ENCODE data around the gene TUSC2. TPM values are rescaled to one million over a fixed set of nuclear protein-coding genes. Genes with fewer than 3 reads are reported as not detected.
"Not testable (repeated sequence)": the region's sequence is repeated elsewhere in the genome, so short reads cannot be mapped to it uniquely, and the experiment has no call there.

Gene TUSC2
- total RNA-seq, 1 experiment from 2014 or later = 34.0 TPM

GRCh38 chr3:50286322-50287227 is 41.4 kb downstream of the TUSC2 start:
- Histone ChIP-seq H3K9ac (ENCODE audit: low read length) (no peak overlapping the region), H3K9me2 (ENCODE audit: insufficient read depth) (no peaks in the 10 kb centered on the region), H3K4me2 (ENCODE audit: low read length) (no peak overlapping the region), H3K36me3 (ENCODE audit: control insufficient read depth in 1 of 2, insufficient read depth in 2 of 2, low read length in 2 of 2) (peaks cover 23 to 45% of the 10 kb centered on the region in 2 experiments), H3K27ac (ENCODE audit: low read depth, low read length) (no peak overlapping the region), H3K27me3 (ENCODE audit: insufficient read depth, low read length) (no peaks in the 10 kb centered on the region), H3K4me3 (replicated peaks in 1 of 2; ENCODE audit: low read depth in 1 of 2, low read length in 2 of 2) (no peak overlapping the region), H4K20me1 (ENCODE audit: insufficient read depth) (no peaks in the 10 kb centered on the region), H3K79me2 (ENCODE audit: insufficient read depth, low read length) (peaks cover 36% of the 10 kb centered on the region), H2AFZ (ENCODE audit: low read depth, low read length, poor library complexity, severe bottlenecking) (no peak overlapping the region), H3K9me3 (ENCODE audit: control insufficient read depth in 1 of 2, insufficient read depth in 1 of 2, low read depth in 1 of 2, low read length in 2 of 2) (no peaks in the 10 kb centered on the region), H3K4me1 (ENCODE audit: control insufficient read depth in 1 of 2, insufficient read depth in 2 of 2, low read length in 2 of 2) (peaks cover 6 to 7% of the 10 kb centered on the region in 2 experiments; a peak in 3 of 4 replicates)
- RAD21 ChIA-PET (ENCODE audit: low non-redundant PET in 1 of 2, low total read pairs in 2 of 2, uncharacterized antibody in 2 of 2, unreplicated experiment in 2 of 2) = no interaction called here
- no peak for TF ChIP-seq EZH2phosphoT487 (IDR thresholded peaks at IDR 0.05; ENCODE audit: borderline replicate concordance)
- TF ChIP-seq POLR2AphosphoS5 (IDR thresholded peaks at IDR 0.05; ENCODE audit: low read depth, low read length) = 0 out of 2 replicates have a peak, but pooled peaks have one; percentile 18
- POLR2A ChIA-PET = no interaction called here
- intact Hi-C loops (cut with micrococcal nuclease) = no loop called here
- BruUV-seq (replicated peaks) = no TSS peak
- CTCF ChIA-PET = no interaction called here
- no peak for ATAC-seq
- DNase-seq (ENCODE audit: low read depth, low spot score) = no peak

- H3K79me2 ChIP-seq (ENCODE audit: insufficient read depth, low read length) = peaks cover 11% of the 10 kb centered on the region; the same call in 1 of the 2 replicates
- intact Hi-C loops (cut with micrococcal nuclease); BruUV-seq (replicated peaks); H3K27me3 ChIP-seq (ENCODE audit: insufficient read depth, low read length); DNase-seq (ENCODE audit: low read depth, low spot score); H3K9me3 ChIP-seq (ENCODE audit: control insufficient read depth in 1 of 2, insufficient read depth in 1 of 2, low read depth in 1 of 2, low read length in 2 of 2); H3K4me1 ChIP-seq (ENCODE audit: control insufficient read depth in 1 of 2, insufficient read depth in 2 of 2, low read length in 2 of 2); H4K20me1 ChIP-seq (ENCODE audit: insufficient read depth); H2AFZ ChIP-seq (ENCODE audit: low read depth, low read length, poor library complexity, severe bottlenecking); RAD21 ChIA-PET (ENCODE audit: low non-redundant PET in 1 of 2, low total read pairs in 2 of 2, uncharacterized antibody in 2 of 2, unreplicated experiment in 2 of 2); H3K27ac ChIP-seq (ENCODE audit: low read depth, low read length); H3K9ac ChIP-seq (ENCODE audit: low read length); H3K9me2 ChIP-seq (ENCODE audit: insufficient read depth); H3K4me3 ChIP-seq (replicated peaks in 1 of 2; ENCODE audit: low read depth in 1 of 2, low read length in 2 of 2); H3K4me2 ChIP-seq (ENCODE audit: low read length): not testable (repeated sequence)
- POLR2A ChIA-PET = interaction anchor here (0.8 kb wide), 1 partner anchor 48 kb away, joined by 3 read pairs; the partner anchor contains the start of gene GNAI2
- CTCF ChIA-PET = interaction anchor here (1.1 to 1.4 kb wide), 2 partner anchors 10 to 19 kb away, joined by 3 to 4 read pairs; no protein-coding TSS in a partner anchor
- ATAC-seq = peak; percentile 35; the same call in 1 of the 2 replicates
- H3K36me3 ChIP-seq (ENCODE audit: control insufficient read depth in 1 of 2, insufficient read depth in 2 of 2, low read length in 2 of 2) = peaks cover 13 to 28% of the 10 kb centered on the region in 2 experiments
These were observed 43.9 kb downstream of the TUSC2 start for GRCh38 chr3:50284121-50284520.
